GM23338 (cell line): ENCODE measurements around the gene KDM4B. TPM values are rescaled to one million over a fixed set of nuclear protein-coding genes. Genes with fewer than 3 reads are reported as not detected.

Experiments used
- CREB1 ChIP-seq: fragments of 250-450 bp; sonication (Bioruptor Pico); IDR thresholded peaks from 2 replicates; pipeline ENCODE4 v1.5.0; 2020; ENCODE audit warnings: low read depth, mild to moderate bottlenecking, moderate library complexity
- CTCF ChIP-seq, 2 experiments: fragments of 200-600 bp in 1 of 2; sonication (generic) in 1 of 2; conservative IDR thresholded peaks; 2 replicates each; pipeline versions ENCODE4 v1.5.1 to v1.6.1; 2016 to 2017; ENCODE audit warnings: antibody characterized with exemption in 2 of 2, low read depth in 2 of 2, mild to moderate bottlenecking in 2 of 2, moderate library complexity in 1 of 2
- EZH2phosphoT487 ChIP-seq: fragments of 200-600 bp; sonication (generic); IDR thresholded peaks from one replicate; pipeline ENCODE4 v1.8.1; 2018; ENCODE audit warnings: antibody characterized with exemption; ENCODE audit not compliant: unreplicated experiment
- POLR2AphosphoS5 ChIP-seq: IDR thresholded peaks from 2 replicates; pipeline ENCODE4 v1.6.1; 2016; ENCODE audit warnings: antibody characterized with exemption, low read depth
- REST ChIP-seq: IDR thresholded peaks from one replicate; pipeline ENCODE4 v1.6.1; 2018; ENCODE audit warnings: antibody characterized with exemption; ENCODE audit not compliant: unreplicated experiment
- ZNF462 ChIP-seq: fragments of 250-450 bp; sonication (Bioruptor Pico); IDR thresholded peaks from 2 replicates; pipeline ENCODE4 v1.5.0; 2020; ENCODE audit warnings: mild to moderate bottlenecking, moderate library complexity
- polyA plus RNA-seq: library from polyadenylated mRNA; unstranded; fragments of >200 nt; fragmentation: Nextera tagmentation; extraction: Ambion mirVana; gene quantifications from 2 replicates; pipeline ENCODE4 v1.2.1, GENCODE V29; 2016
- total RNA-seq: library from RNA; depleted of rRNA; stranded (reverse); fragments of >200 nt; shearing (Covaris generic); gene quantifications from 2 replicates; pipeline ENCODE4 v1.2.3, GENCODE V29; 2014

The KDM4B gene
- total and polyA plus RNA-seq, 2 experiments from 2014 or later, result 9.1 to 27.6 TPM

- no peak for TF ChIP-seq ZNF462 (CRISPR knock-in tag)
- TF ChIP-seq CREB1 (CRISPR knock-in tag), result no peak
- no peak for TF ChIP-seq CTCF (conservative IDR thresholded peaks at IDR 0.05; ENCODE audit: low read depth in 2 of 2)
- no peak for TF ChIP-seq EZH2phosphoT487
- TF ChIP-seq REST, result no peak
- no peak for TF ChIP-seq POLR2AphosphoS5
Measured at GRCh38 chr19:5114727-5115126, 145.8 kb downstream of the KDM4B start (continued).
